HL-60 (cell line): ENCODE measurements around the gene PDHA2.
A peak's percentile ranks its signal among the peaks of the same experiment; 100 is the strongest.

Source experiments
- DNase-seq, 2 experiments: peaks; one replicate each; pipeline ENCODE4 v3.0.0-alpha.2; 2010 to 2020; ENCODE audit warnings: low read depth in 1 of 2, low spot score in 1 of 2
- H3K27ac ChIP-seq: fragments of 250-450 bp; sonication (Bioruptor Pico); replicated peaks from 2 replicates; pipeline ENCODE4 v1.5.1; 2020; ENCODE audit warnings: mild to moderate bottlenecking, moderate library complexity
- H3K27me3 ChIP-seq: fragments of 250-450 bp; sonication (Bioruptor Pico); 2 replicates; pipeline ENCODE4 v1.5.1; 2021; ENCODE audit warnings: mild to moderate bottlenecking, moderate library complexity; ENCODE audit not compliant: insufficient read depth, poor library complexity, severe bottlenecking
- H3K4me3 ChIP-seq: replicated peaks from 2 replicates; pipeline ENCODE4 v1.5.1; 2011; ENCODE audit warnings: mild to moderate bottlenecking, control low read depth, low read length; ENCODE audit not compliant: insufficient read depth
- GABPA ChIP-seq: IDR thresholded peaks from 2 replicates; pipeline ENCODE4 v1.6.1; 2012; ENCODE audit warnings: low read depth
- POLR2AphosphoS5 ChIP-seq: IDR thresholded peaks from 2 replicates; pipeline ENCODE4 v1.6.1; 2012; ENCODE audit warnings: low read depth
- SPI1 ChIP-seq: IDR thresholded peaks from 2 replicates; pipeline ENCODE4 v1.6.1; 2012; ENCODE audit warnings: low read depth, mild to moderate bottlenecking, borderline replicate concordance
- TF ChIP-seq, protein P1 (sequence below): IDR thresholded peaks from one replicate; pipeline ENCODE4 v1.5.1; 2011; ENCODE audit warnings: low read length, control low read depth, inconsistent platforms; ENCODE audit not compliant: insufficient read depth
- TF ChIP-seq, protein P2 (sequence below): IDR thresholded peaks from 2 replicates; pipeline ENCODE4 v1.6.1; 2012; ENCODE audit warnings: low read depth; ENCODE audit not compliant: insufficient replicate concordance

The PDHA2 gene

DNA sequence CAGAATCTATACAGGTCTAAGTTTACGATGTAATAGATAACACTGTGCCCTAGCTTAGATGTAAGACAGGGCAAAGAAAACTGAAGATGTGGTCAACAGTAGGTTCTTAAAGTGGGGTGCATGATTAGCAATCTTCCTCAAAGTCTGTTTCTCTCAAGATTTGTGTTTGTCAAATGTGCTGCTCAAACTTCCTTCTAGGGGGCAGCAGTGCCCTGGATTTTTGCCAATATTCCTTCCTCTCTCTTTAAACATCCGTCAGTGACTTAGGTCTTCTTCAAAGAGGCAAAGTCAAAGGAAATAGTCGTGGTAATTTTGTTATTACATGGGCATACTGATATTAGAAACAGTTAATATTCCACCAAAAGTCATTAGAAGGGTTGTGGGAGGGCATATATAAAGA lies 4.2 kb upstream of the PDHA2 start:
- no peaks in the 10 kb centered on the region for H3K27me3 ChIP-seq
- peak in 1 of 2 experiments; percentile 25 for DNase-seq
- TF ChIP-seq SPI1 (no peak), GABPA (no peak), POLR2AphosphoS5 (no peak)
- TF ChIP-seq, protein P1, sequence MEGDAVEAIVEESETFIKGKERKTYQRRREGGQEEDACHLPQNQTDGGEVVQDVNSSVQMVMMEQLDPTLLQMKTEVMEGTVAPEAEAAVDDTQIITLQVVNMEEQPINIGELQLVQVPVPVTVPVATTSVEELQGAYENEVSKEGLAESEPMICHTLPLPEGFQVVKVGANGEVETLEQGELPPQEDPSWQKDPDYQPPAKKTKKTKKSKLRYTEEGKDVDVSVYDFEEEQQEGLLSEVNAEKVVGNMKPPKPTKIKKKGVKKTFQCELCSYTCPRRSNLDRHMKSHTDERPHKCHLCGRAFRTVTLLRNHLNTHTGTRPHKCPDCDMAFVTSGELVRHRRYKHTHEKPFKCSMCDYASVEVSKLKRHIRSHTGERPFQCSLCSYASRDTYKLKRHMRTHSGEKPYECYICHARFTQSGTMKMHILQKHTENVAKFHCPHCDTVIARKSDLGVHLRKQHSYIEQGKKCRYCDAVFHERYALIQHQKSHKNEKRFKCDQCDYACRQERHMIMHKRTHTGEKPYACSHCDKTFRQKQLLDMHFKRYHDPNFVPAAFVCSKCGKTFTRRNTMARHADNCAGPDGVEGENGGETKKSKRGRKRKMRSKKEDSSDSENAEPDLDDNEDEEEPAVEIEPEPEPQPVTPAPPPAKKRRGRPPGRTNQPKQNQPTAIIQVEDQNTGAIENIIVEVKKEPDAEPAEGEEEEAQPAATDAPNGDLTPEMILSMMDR: no peak
- TF ChIP-seq, protein P2, sequence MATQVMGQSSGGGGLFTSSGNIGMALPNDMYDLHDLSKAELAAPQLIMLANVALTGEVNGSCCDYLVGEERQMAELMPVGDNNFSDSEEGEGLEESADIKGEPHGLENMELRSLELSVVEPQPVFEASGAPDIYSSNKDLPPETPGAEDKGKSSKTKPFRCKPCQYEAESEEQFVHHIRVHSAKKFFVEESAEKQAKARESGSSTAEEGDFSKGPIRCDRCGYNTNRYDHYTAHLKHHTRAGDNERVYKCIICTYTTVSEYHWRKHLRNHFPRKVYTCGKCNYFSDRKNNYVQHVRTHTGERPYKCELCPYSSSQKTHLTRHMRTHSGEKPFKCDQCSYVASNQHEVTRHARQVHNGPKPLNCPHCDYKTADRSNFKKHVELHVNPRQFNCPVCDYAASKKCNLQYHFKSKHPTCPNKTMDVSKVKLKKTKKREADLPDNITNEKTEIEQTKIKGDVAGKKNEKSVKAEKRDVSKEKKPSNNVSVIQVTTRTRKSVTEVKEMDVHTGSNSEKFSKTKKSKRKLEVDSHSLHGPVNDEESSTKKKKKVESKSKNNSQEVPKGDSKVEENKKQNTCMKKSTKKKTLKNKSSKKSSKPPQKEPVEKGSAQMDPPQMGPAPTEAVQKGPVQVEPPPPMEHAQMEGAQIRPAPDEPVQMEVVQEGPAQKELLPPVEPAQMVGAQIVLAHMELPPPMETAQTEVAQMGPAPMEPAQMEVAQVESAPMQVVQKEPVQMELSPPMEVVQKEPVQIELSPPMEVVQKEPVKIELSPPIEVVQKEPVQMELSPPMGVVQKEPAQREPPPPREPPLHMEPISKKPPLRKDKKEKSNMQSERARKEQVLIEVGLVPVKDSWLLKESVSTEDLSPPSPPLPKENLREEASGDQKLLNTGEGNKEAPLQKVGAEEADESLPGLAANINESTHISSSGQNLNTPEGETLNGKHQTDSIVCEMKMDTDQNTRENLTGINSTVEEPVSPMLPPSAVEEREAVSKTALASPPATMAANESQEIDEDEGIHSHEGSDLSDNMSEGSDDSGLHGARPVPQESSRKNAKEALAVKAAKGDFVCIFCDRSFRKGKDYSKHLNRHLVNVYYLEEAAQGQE: no peak
- no peak overlapping the region for H3K27ac ChIP-seq
- no peak overlapping the region for H3K4me3 ChIP-seq

DNA sequence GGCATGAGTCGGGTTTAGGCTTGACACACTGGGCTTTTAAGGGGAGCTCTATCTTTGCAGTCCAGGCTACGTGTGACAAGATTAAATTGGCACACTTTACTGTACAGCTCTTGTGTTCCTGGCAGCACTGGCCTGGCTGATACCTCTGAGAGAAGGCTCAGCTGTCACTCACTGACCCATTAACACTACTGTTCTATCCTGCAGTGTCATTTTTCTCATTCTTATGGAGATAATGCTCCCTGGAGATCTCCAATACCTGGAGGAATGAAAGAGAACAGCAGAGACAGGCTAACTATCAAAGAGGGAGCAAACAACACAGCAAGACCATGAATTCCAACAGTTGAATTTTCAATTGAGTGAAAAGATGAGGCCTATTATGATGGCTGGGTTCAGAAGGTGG lies 1.7 kb upstream of the PDHA2 start:
- TF ChIP-seq, protein P2: no peak
- TF ChIP-seq SPI1 (no peak), GABPA (no peak)
- TF ChIP-seq, protein P1: no peak
- H3K27me3 ChIP-seq: no peaks in the 10 kb centered on the region
- DNase-seq: no peak
- H3K27ac ChIP-seq: no peak overlapping the region
- no peak overlapping the region for H3K4me3 ChIP-seq

DNA sequence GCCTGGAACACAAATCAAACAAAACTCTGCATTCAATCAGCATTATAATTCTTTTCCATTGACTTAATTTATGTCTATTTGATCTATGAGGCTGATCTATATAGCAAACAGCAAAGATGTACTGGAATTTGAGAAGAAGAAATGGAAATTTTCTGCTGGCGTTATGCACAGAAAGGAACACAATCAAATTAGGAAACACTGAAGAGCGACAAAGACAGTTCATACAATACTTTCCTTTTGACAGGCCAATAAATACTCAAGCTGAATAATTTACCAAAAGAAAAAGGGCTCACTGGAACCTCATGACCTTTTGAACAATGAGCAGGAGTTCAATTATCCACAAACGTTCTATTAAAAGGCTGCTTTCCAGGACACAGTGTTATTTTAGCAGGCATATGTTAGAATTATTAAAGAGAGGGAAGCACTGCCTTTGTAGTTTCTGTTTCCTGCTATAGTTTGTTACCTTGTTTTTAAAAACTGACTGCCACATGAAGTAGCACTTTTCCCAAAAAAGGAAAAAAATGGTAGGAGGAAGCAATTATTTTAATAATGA lies 8.1 kb downstream of the PDHA2 start:
- TF ChIP-seq POLR2AphosphoS5 (no peak), GABPA (no peak), SPI1 (no peak)
- TF ChIP-seq, protein P2: no peak
- TF ChIP-seq, protein P1: no peak
- no peak for DNase-seq
- no peak overlapping the region for H3K4me3 ChIP-seq

More for the DNA sequence above, 8.1 kb downstream of the PDHA2 start:
- Histone ChIP-seq H3K27me3 (no peaks in the 10 kb centered on the region), H3K27ac (no peak overlapping the region)
